ENCODE data around the gene CHRM5.
A peak's percentile ranks its signal among the peaks of the same experiment; 100 is the strongest.

The CHRM5 gene

GRCh38 chr15:33968821-33969220 is 524 bp downstream of the CHRM5 start:
- H3K9me3 ChIP-seq (ENCODE audit: insufficient read depth, low read length): no peaks in the 10 kb centered on the region

GRCh38 chr15:33971811-33972210 is 3.5 kb downstream of the CHRM5 start:
- H3K4me1 ChIP-seq (ENCODE audit: insufficient read depth, insufficient read length): no peaks in the 10 kb centered on the region
- H3K4me3 ChIP-seq (ENCODE audit: insufficient read length, low read depth): no peak overlapping the region
- H3K9me3 ChIP-seq (ENCODE audit: insufficient read depth, low read length): no peaks in the 10 kb centered on the region
- H3K36me3 ChIP-seq (ENCODE audit: insufficient read depth, insufficient read length, low read length): no peaks in the 10 kb centered on the region
- TF ChIP-seq SUZ12 (IDR thresholded peaks at IDR 0.05; ENCODE audit: extremely low read depth, insufficient read depth, insufficient read length) (no peak), ZNF274 (IDR thresholded peaks at IDR 0.05; ENCODE audit: low read depth, low read length) (no peak), YY1 (IDR thresholded peaks at IDR 0.05; ENCODE audit: insufficient read depth, insufficient read length) (no peak)
- no peak overlapping the region for H3K9ac ChIP-seq (ENCODE audit: insufficient read length, low read depth)
- no peak for DNase-seq (ENCODE audit: low read depth, low spot score)
- H3K27me3 ChIP-seq (ENCODE audit: insufficient read depth, insufficient read length): no peaks in the 10 kb centered on the region

More at GRCh38 chr15:33968821-33969220, 524 bp downstream of the CHRM5 start:
- no peak for DNase-seq (ENCODE audit: low read depth, low spot score)
- no peaks in the 10 kb centered on the region for H3K27me3 ChIP-seq (ENCODE audit: insufficient read depth, insufficient read length)
- no peak for TF ChIP-seq SUZ12 (IDR thresholded peaks at IDR 0.05; ENCODE audit: extremely low read depth, insufficient read depth, insufficient read length)
- TF ChIP-seq YY1 (IDR thresholded peaks at IDR 0.05; ENCODE audit: insufficient read depth, insufficient read length): no peak
- TF ChIP-seq ZNF274 (IDR thresholded peaks at IDR 0.05; ENCODE audit: low read depth, low read length): no peak
- H3K4me1 ChIP-seq (ENCODE audit: insufficient read depth, insufficient read length): no peaks in the 10 kb centered on the region
- H3K9ac ChIP-seq (ENCODE audit: insufficient read length, low read depth): no peak overlapping the region
- H3K36me3 ChIP-seq (ENCODE audit: insufficient read depth, insufficient read length, low read length): no peaks in the 10 kb centered on the region
- no peak overlapping the region for H3K4me3 ChIP-seq (ENCODE audit: insufficient read length, low read depth)

- TF ChIP-seq ZNF274 (IDR thresholded peaks at IDR 0.05; ENCODE audit: low read depth, low read length) (no peak), YY1 (IDR thresholded peaks at IDR 0.05; ENCODE audit: insufficient read depth, insufficient read length) (no peak)
- DNase-seq (ENCODE audit: low read depth, low spot score): no peak
- H3K4me3 ChIP-seq (ENCODE audit: insufficient read length, low read depth): no peak overlapping the region
- no peaks in the 10 kb centered on the region for H3K36me3 ChIP-seq (ENCODE audit: insufficient read depth, insufficient read length, low read length)
- no peaks in the 10 kb centered on the region for H3K27me3 ChIP-seq (ENCODE audit: insufficient read depth, insufficient read length)
- H3K9ac ChIP-seq (ENCODE audit: insufficient read length, low read depth): no peak overlapping the region
- H3K4me1 ChIP-seq (ENCODE audit: insufficient read depth, insufficient read length): no peaks in the 10 kb centered on the region
- no peaks in the 10 kb centered on the region for H3K9me3 ChIP-seq (ENCODE audit: insufficient read depth, low read length)
Observed at GRCh38 chr15:33975022-33975565, 6.8 kb downstream of the CHRM5 start.

- Histone ChIP-seq H3K4me1 (ENCODE audit: insufficient read depth, insufficient read length) (no peaks in the 10 kb centered on the region), H3K36me3 (ENCODE audit: insufficient read depth, insufficient read length, low read length) (no peaks in the 10 kb centered on the region), H3K9me3 (ENCODE audit: insufficient read depth, low read length) (no peaks in the 10 kb centered on the region), H3K27me3 (ENCODE audit: insufficient read depth, insufficient read length) (no peaks in the 10 kb centered on the region), H3K4me3 (ENCODE audit: insufficient read length, low read depth) (no peak overlapping the region), H3K9ac (ENCODE audit: insufficient read length, low read depth) (no peak overlapping the region)
- TF ChIP-seq SUZ12 (IDR thresholded peaks at IDR 0.05; ENCODE audit: extremely low read depth, insufficient read depth, insufficient read length) (no peak), ZNF274 (IDR thresholded peaks at IDR 0.05; ENCODE audit: low read depth, low read length) (no peak), YY1 (IDR thresholded peaks at IDR 0.05; ENCODE audit: insufficient read depth, insufficient read length) (no peak)
- DNase-seq (ENCODE audit: low read depth, low spot score): no peak
Observed at GRCh38 chr15:33980159-33980558, 11.9 kb downstream of the CHRM5 start.

GRCh38 chr15:33982516-33982915 is 14.2 kb downstream of the CHRM5 start:
- Histone ChIP-seq H3K9me3 (ENCODE audit: insufficient read depth, low read length) (no peaks in the 10 kb centered on the region), H3K4me1 (ENCODE audit: insufficient read depth, insufficient read length) (no peaks in the 10 kb centered on the region), H3K4me3 (ENCODE audit: insufficient read length, low read depth) (no peak overlapping the region), H3K36me3 (ENCODE audit: insufficient read depth, insufficient read length, low read length) (no peaks in the 10 kb centered on the region), H3K9ac (ENCODE audit: insufficient read length, low read depth) (no peak overlapping the region), H3K27me3 (ENCODE audit: insufficient read depth, insufficient read length) (no peaks in the 10 kb centered on the region)
- no peak for TF ChIP-seq SUZ12 (IDR thresholded peaks at IDR 0.05; ENCODE audit: extremely low read depth, insufficient read depth, insufficient read length)
- no peak for TF ChIP-seq YY1 (IDR thresholded peaks at IDR 0.05; ENCODE audit: insufficient read depth, insufficient read length)
- no peak for TF ChIP-seq ZNF274 (IDR thresholded peaks at IDR 0.05; ENCODE audit: low read depth, low read length)
- DNase-seq (ENCODE audit: low read depth, low spot score): no peak

GRCh38 chr15:33985287-33985686 is 17.0 kb downstream of the CHRM5 start:
- Histone ChIP-seq H3K9ac (ENCODE audit: insufficient read length, low read depth) (no peak overlapping the region), H3K4me1 (ENCODE audit: insufficient read depth, insufficient read length) (no peaks in the 10 kb centered on the region), H3K4me3 (ENCODE audit: insufficient read length, low read depth) (no peak overlapping the region), H3K9me3 (ENCODE audit: insufficient read depth, low read length) (no peaks in the 10 kb centered on the region), H3K27me3 (ENCODE audit: insufficient read depth, insufficient read length) (no peaks in the 10 kb centered on the region), H3K36me3 (ENCODE audit: insufficient read depth, insufficient read length, low read length) (no peaks in the 10 kb centered on the region)
- peak; percentile 13 for DNase-seq (ENCODE audit: low read depth, low spot score)
- no peak for TF ChIP-seq YY1 (IDR thresholded peaks at IDR 0.05; ENCODE audit: insufficient read depth, insufficient read length)
- TF ChIP-seq SUZ12 (IDR thresholded peaks at IDR 0.05; ENCODE audit: extremely low read depth, insufficient read depth, insufficient read length): no peak
- TF ChIP-seq ZNF274 (IDR thresholded peaks at IDR 0.05; ENCODE audit: low read depth, low read length): no peak

GRCh38 chr15:33985751-33986150 is 17.5 kb downstream of the CHRM5 start:
- Histone ChIP-seq H3K4me3 (ENCODE audit: insufficient read length, low read depth) (no peak overlapping the region), H3K4me1 (ENCODE audit: insufficient read depth, insufficient read length) (no peaks in the 10 kb centered on the region), H3K9ac (ENCODE audit: insufficient read length, low read depth) (no peak overlapping the region), H3K36me3 (ENCODE audit: insufficient read depth, insufficient read length, low read length) (no peaks in the 10 kb centered on the region), H3K27me3 (ENCODE audit: insufficient read depth, insufficient read length) (no peaks in the 10 kb centered on the region), H3K9me3 (ENCODE audit: insufficient read depth, low read length) (no peaks in the 10 kb centered on the region)
- no peak for DNase-seq (ENCODE audit: low read depth, low spot score)
- no peak for TF ChIP-seq YY1 (IDR thresholded peaks at IDR 0.05; ENCODE audit: insufficient read depth, insufficient read length)
- TF ChIP-seq ZNF274 (IDR thresholded peaks at IDR 0.05; ENCODE audit: low read depth, low read length): no peak
- no peak for TF ChIP-seq SUZ12 (IDR thresholded peaks at IDR 0.05; ENCODE audit: extremely low read depth, insufficient read depth, insufficient read length)
